HepG2 (cell line): ENCODE data around the gene APIP. TPM values are rescaled to one million over a fixed set of nuclear protein-coding genes. Genes with fewer than 3 reads are reported as not detected.

Experiments
- BORCS8-MEF2B ChIP-seq: sonication (generic); formaldehyde crosslinking; IDR thresholded peaks from 2 replicates; pipeline ENCODE4 v1.8.0; 2022; ENCODE audit warnings: mild to moderate bottlenecking, missing genetic modification reagents
- CBX2 ChIP-seq, 2 experiments: fragments of 200-600 bp in 1 of 2; sonication (generic); formaldehyde crosslinking in 1 of 2; IDR thresholded peaks; 2 replicates each; pipeline versions ENCODE4 v1.7.0 to v1.8.1; 2018 to 2022; ENCODE audit warnings: low read depth in 2 of 2, low read length in 1 of 2, mild to moderate bottlenecking in 1 of 2, missing genetic modification reagents in 1 of 2
- CREBL2 ChIP-seq: sonication (generic); formaldehyde crosslinking; IDR thresholded peaks from 2 replicates; pipeline ENCODE4 v1.8.1; 2023; ENCODE audit warnings: missing genetic modification reagents, mild to moderate bottlenecking, borderline replicate concordance
- DMAP1 ChIP-seq: IDR thresholded peaks from 2 replicates; pipeline ENCODE4 v1.6.1; 2016
- ERF ChIP-seq: IDR thresholded peaks from 2 replicates; pipeline ENCODE4 v1.6.1; 2018; ENCODE audit warnings: missing biosample characterization, missing genetic modification reagents
- HIVEP1 ChIP-seq: sonication (generic); formaldehyde crosslinking; IDR thresholded peaks from 2 replicates; pipeline ENCODE4 v1.4.0; 2020; ENCODE audit warnings: mild to moderate bottlenecking, missing genetic modification reagents
- HNRNPUL1 ChIP-seq: fragments of 200-400 bp; formaldehyde crosslinking; IDR thresholded peaks from 2 replicates; pipeline ENCODE4 v1.6.1; 2017; ENCODE audit warnings: low read depth, mild to moderate bottlenecking, low read length, moderate library complexity
- KLF9 ChIP-seq: IDR thresholded peaks from 2 replicates; pipeline ENCODE4 v1.6.1; 2016; ENCODE audit warnings: low read depth
- POGZ ChIP-seq: sonication (generic); formaldehyde crosslinking; IDR thresholded peaks from 2 replicates; pipeline ENCODE4 v1.4.0; 2020; ENCODE audit warnings: mild to moderate bottlenecking, missing genetic modification reagents
- SNAPC2 ChIP-seq: sonication (generic); formaldehyde crosslinking; IDR thresholded peaks from 2 replicates; pipeline ENCODE4 v1.8.1; 2022; ENCODE audit warnings: mild to moderate bottlenecking, missing genetic modification reagents
- TRIM22 ChIP-seq: fragments of 450-650 bp; IDR thresholded peaks from 2 replicates; pipeline ENCODE4 v1.6.1; 2017
- ZBTB26 ChIP-seq: IDR thresholded peaks from 2 replicates; pipeline ENCODE4 v1.6.1; 2016; ENCODE audit warnings: missing compliant biosample characterization, missing genetic modification reagents, borderline replicate concordance
- ZFP37 ChIP-seq: sonication (generic); formaldehyde crosslinking; IDR thresholded peaks from 2 replicates; pipeline ENCODE4 v1.4.0; 2020; ENCODE audit warnings: missing genetic modification reagents, borderline replicate concordance
- ZFY ChIP-seq: sonication (generic); formaldehyde crosslinking; IDR thresholded peaks from 2 replicates; pipeline ENCODE4 v1.4.0; 2020; ENCODE audit warnings: missing genetic modification reagents
- ZNF354B ChIP-seq: sonication (generic); formaldehyde crosslinking; IDR thresholded peaks from 2 replicates; pipeline ENCODE4 v1.8.0; 2022; ENCODE audit warnings: mild to moderate bottlenecking, missing genetic modification reagents
- ZNF557 ChIP-seq: sonication (generic); formaldehyde crosslinking; IDR thresholded peaks from 2 replicates; pipeline ENCODE4 v1.4.0; 2020; ENCODE audit warnings: missing genetic modification reagents
- ZNF567 ChIP-seq: sonication (generic); formaldehyde crosslinking; IDR thresholded peaks from 2 replicates; pipeline ENCODE4 v1.8.1; 2023; ENCODE audit warnings: mild to moderate bottlenecking, missing genetic modification reagents, borderline replicate concordance
- ZNF619 ChIP-seq: sonication (generic); formaldehyde crosslinking; IDR thresholded peaks from 2 replicates; pipeline ENCODE4 v1.4.0; 2020; ENCODE audit warnings: mild to moderate bottlenecking, missing genetic modification reagents
- ZNF790 ChIP-seq: sonication (generic); formaldehyde crosslinking; IDR thresholded peaks from 2 replicates; pipeline ENCODE4 v1.8.0; 2022; ENCODE audit warnings: missing genetic modification reagents, mild to moderate bottlenecking, borderline replicate concordance
- ZNF841 ChIP-seq: sonication (generic); formaldehyde crosslinking; IDR thresholded peaks from 2 replicates; pipeline ENCODE4 v1.8.1; 2023; ENCODE audit warnings: missing genetic modification reagents, borderline replicate concordance
- polyA plus RNA-seq, 8 experiments: library from polyadenylated mRNA; depleted of rRNA in 3 of 8; stranded (reverse) in 7 of 8; unstranded in 1 of 8; fragments of >200 nt; fragmentation: Illumina TruSeq in 4 of 8; extraction: Trizol in 4 of 8; gene quantifications; 2 replicates each; pipeline versions ENCODE4 v1.2.1 to v1.2.3, GENCODE V29; 2011 to 2016; ENCODE audit warnings: low read depth in 4 of 8, missing spikeins in 1 of 8, mixed read lengths in 1 of 8; ENCODE audit not compliant: insufficient read depth in 1 of 8
- total RNA-seq, 5 experiments: library from RNA; depleted of rRNA; stranded (reverse); fragments of >200 nt; fragmentation: Illumina TruSeq; extraction: Trizol; gene quantifications; 2 replicates each; pipeline ENCODE4 v1.2.3, GENCODE V29; 2016; ENCODE audit warnings: low read depth in 1 of 5
- TF ChIP-seq, protein P1 (sequence below): sonication (generic); formaldehyde crosslinking; IDR thresholded peaks from 2 replicates; pipeline ENCODE4 v1.4.0; 2020; ENCODE audit warnings: mild to moderate bottlenecking, missing genetic modification reagents

The APIP gene
- total and polyA plus RNA-seq, 2 of the 13 experiments (the other 11 are each of a cell fraction or from before 2014, with no cell fraction given), result 16.9 to 31.0 TPM

GRCh38 chr11:34916015-34916842 lies at the start of gene APIP, which contains the start of gene PDHX (continued):
- TF ChIP-seq ERF (CRISPR knock-in tag) (no peak; the same call in 1 of the 2 replicates), ZNF841 (CRISPR knock-in tag) (no peak; the same call in 1 of the 2 replicates), ZNF619 (CRISPR knock-in tag) (0 out of 2 replicates have a peak, but pooled peaks have one; percentile 54), ZNF567 (CRISPR knock-in tag) (peak; percentile 86; the same call in 1 of the 2 replicates), KLF9 (CRISPR knock-in tag) (no peak), ZNF790 (CRISPR knock-in tag) (no peak; the same call in 1 of the 2 replicates), ZNF557 (CRISPR knock-in tag) (no peak), DMAP1 (CRISPR knock-in tag) (peak; percentile 86), BORCS8-MEF2B (peak; percentile 81; the same call in 1 of the 2 replicates), CREBL2 (0 out of 2 replicates have a peak, but pooled peaks have one; percentile 32), POGZ (peak; percentile 78; the same call in 1 of the 2 replicates), ZFY (CRISPR knock-in tag) (peak; percentile 94), SNAPC2 (peak; percentile 65; the same call in 1 of the 2 replicates), CBX2 (IDR thresholded peaks at IDR 0.05; ENCODE audit: low read depth, low read length) (no peak), CBX2 (CRISPR knock-in tag; IDR thresholded peaks at IDR 0.05; ENCODE audit: low read depth) (no peak), ZBTB26 (CRISPR knock-in tag) (peak; percentile 42), ZFP37 (CRISPR knock-in tag) (no peak), HIVEP1 (CRISPR knock-in tag) (peak; percentile 58; the same call in 1 of the 2 replicates), ZNF354B (CRISPR knock-in tag) (no peak), TRIM22 (no peak), HNRNPUL1 (no peak)
- TF ChIP-seq, protein P1, sequence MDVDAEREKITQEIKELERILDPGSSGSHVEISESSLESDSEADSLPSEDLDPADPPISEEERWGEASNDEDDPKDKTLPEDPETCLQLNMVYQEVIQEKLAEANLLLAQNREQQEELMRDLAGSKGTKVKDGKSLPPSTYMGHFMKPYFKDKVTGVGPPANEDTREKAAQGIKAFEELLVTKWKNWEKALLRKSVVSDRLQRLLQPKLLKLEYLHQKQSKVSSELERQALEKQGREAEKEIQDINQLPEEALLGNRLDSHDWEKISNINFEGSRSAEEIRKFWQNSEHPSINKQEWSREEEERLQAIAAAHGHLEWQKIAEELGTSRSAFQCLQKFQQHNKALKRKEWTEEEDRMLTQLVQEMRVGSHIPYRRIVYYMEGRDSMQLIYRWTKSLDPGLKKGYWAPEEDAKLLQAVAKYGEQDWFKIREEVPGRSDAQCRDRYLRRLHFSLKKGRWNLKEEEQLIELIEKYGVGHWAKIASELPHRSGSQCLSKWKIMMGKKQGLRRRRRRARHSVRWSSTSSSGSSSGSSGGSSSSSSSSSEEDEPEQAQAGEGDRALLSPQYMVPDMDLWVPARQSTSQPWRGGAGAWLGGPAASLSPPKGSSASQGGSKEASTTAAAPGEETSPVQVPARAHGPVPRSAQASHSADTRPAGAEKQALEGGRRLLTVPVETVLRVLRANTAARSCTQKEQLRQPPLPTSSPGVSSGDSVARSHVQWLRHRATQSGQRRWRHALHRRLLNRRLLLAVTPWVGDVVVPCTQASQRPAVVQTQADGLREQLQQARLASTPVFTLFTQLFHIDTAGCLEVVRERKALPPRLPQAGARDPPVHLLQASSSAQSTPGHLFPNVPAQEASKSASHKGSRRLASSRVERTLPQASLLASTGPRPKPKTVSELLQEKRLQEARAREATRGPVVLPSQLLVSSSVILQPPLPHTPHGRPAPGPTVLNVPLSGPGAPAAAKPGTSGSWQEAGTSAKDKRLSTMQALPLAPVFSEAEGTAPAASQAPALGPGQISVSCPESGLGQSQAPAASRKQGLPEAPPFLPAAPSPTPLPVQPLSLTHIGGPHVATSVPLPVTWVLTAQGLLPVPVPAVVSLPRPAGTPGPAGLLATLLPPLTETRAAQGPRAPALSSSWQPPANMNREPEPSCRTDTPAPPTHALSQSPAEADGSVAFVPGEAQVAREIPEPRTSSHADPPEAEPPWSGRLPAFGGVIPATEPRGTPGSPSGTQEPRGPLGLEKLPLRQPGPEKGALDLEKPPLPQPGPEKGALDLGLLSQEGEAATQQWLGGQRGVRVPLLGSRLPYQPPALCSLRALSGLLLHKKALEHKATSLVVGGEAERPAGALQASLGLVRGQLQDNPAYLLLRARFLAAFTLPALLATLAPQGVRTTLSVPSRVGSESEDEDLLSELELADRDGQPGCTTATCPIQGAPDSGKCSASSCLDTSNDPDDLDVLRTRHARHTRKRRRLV (CRISPR knock-in tag), result peak; percentile 23; the same call in 1 of the 2 replicates
